Cardiac muscle cell (in vitro differentiated cells and primary cell): ENCODE results near the gene TBC1D17. TPM values are rescaled to one million over a fixed set of nuclear protein-coding genes. Genes with fewer than 3 reads are reported as not detected.

Experiments used
- DNase-seq, 2 donors: peaks; one replicate each; pipeline versions ENCODE4 v3.0.0 to v3.0.0-alpha.2; 2010 to 2017; ENCODE audit warnings: low read depth in 1 of 2, low spot score in 1 of 2
- H3K27ac ChIP-seq: fragments of 200-600 bp; sonication (generic); 2 replicates; pipeline ENCODE4 v1.5.1; 2016
- H3K27me3 ChIP-seq: fragments of 200-600 bp; sonication (generic); 2 replicates; pipeline ENCODE4 v1.6.0; 2016; ENCODE audit warnings: control low read depth
- H3K36me3 ChIP-seq: fragments of 200-600 bp; sonication (generic); 2 replicates; pipeline ENCODE4 v1.5.1; 2016; ENCODE audit warnings: control low read depth
- H3K4me1 ChIP-seq: fragments of 200-600 bp; sonication (generic); 2 replicates; pipeline ENCODE4 v1.8.1; 2017; ENCODE audit warnings: low read depth, mild to moderate bottlenecking, mixed run types
- H3K4me3 ChIP-seq: fragments of 200-600 bp; sonication (generic); 2 replicates; pipeline ENCODE4 v1.5.1; 2016; ENCODE audit warnings: mild to moderate bottlenecking
- H3K9me3 ChIP-seq: fragments of 200-600 bp; sonication (generic); 2 replicates; pipeline ENCODE4 v1.5.1; 2017; ENCODE audit warnings: low read depth, mild to moderate bottlenecking, control low read depth
- CTCF ChIP-seq: IDR thresholded peaks from 2 replicates; pipeline ENCODE4 v1.5.1; 2012; ENCODE audit warnings: low read depth, mild to moderate bottlenecking, low read length
- polyA plus RNA-seq: library from polyadenylated mRNA; unstranded; fragments of >200 nt; fragmentation: Nextera tagmentation; extraction: Ambion mirVana; gene quantifications from 2 replicates; pipeline ENCODE4 v1.2.1, GENCODE V29; 2016
- total RNA-seq: library from RNA; depleted of rRNA; stranded (reverse); fragments of >200 nt; gene quantifications from 2 replicates; pipeline ENCODE4 v1.2.3, GENCODE V29; 2016

Gene TBC1D17
- total and polyA plus RNA-seq, 2 experiments from 2014 or later: 26.8 to 52.5 TPM

DNA sequence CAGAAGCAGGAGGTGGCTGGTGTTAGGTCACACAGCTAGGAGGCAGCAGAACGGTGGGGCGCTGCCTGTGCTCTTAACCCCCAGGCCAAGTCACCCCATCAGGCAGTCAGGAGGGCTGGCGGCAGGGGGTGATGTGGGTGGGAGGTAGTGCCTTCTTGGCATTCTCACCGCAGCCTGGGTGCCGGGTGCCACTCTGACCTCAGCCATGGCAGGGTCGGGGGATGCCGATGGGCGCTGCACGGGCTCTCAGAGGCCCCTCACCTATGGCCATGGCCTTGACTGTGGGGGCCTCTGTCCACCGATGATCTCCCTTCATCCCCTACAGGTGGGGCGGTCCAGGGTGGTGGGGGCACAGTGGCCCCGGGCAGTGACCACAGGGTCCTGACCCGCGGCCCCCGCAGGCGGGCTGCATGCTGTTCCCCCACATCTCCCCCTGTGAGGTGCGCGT, 20.9 kb upstream of the TBC1D17 start:
- no peak for DNase-seq
- H3K9me3 ChIP-seq: no peaks in the 10 kb centered on the region
- peaks cover 49% of the 10 kb centered on the region for H3K36me3 ChIP-seq
- H3K4me3 ChIP-seq: no peak overlapping the region
- peaks cover 10% of the 10 kb centered on the region for H3K4me1 ChIP-seq
- H3K27me3 ChIP-seq: no peaks in the 10 kb centered on the region
- TF ChIP-seq CTCF: no peak
- peak overlapping the region; percentile 72 for H3K27ac ChIP-seq

DNA sequence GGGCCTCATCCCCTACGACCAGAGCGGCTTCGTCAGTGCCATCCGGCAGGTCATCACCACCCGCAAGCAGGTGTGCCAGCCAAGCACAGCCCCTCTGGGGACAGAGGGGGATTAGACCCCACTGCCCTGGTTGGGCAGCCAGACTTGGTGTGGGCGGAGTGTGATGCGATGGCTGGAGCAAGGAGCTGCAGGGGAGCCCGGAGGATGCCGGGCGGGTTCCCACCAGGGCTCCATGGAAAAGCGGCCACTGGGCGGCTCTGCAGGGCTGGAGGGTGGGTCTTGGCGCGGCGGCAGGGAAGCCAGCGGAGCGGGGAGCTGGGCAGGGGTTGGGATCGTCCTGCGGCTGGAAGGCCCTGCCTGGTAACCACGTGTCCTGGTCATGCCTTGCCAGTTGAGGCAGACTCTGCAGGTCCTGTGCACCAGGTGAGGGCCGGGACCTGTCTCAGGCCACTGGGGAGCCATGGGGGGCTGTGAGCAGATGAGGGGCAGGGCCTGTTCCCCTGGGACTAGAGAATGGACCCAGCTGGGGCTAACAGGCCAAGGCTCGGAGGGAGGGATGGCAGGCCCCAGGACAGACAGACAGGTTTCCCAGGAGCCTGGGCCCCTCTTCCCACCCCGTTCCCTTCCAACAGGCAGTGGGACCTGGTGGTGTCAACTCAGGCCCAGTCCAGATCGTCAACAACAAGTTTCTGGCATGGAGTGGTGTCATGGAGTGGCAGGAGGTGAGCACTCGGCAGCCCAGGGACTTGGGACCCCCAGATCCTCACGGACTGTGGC, 20.3 kb upstream of the TBC1D17 start:
- TF ChIP-seq CTCF: no peak
- H3K4me3 ChIP-seq: no peak overlapping the region
- no peaks in the 10 kb centered on the region for H3K27me3 ChIP-seq
- peak overlapping the region; percentile 72 for H3K27ac ChIP-seq
- peaks cover 53% of the 10 kb centered on the region for H3K36me3 ChIP-seq
- DNase-seq: no peak
- peaks cover 12% of the 10 kb centered on the region for H3K4me1 ChIP-seq
- H3K9me3 ChIP-seq: no peaks in the 10 kb centered on the region

- no peak for TF ChIP-seq CTCF
- no peaks in the 10 kb centered on the region for H3K27me3 ChIP-seq
- peaks cover 12% of the 10 kb centered on the region for H3K4me1 ChIP-seq
- no peak overlapping the region for H3K4me3 ChIP-seq
- DNase-seq: no peak
- H3K9me3 ChIP-seq: no peaks in the 10 kb centered on the region
- H3K36me3 ChIP-seq: peaks cover 53% of the 10 kb centered on the region
- H3K27ac ChIP-seq: peak overlapping the region; percentile 72
These were observed 19.7 kb upstream of the TBC1D17 start for GRCh38 chr19:49857838-49858087.

DNA sequence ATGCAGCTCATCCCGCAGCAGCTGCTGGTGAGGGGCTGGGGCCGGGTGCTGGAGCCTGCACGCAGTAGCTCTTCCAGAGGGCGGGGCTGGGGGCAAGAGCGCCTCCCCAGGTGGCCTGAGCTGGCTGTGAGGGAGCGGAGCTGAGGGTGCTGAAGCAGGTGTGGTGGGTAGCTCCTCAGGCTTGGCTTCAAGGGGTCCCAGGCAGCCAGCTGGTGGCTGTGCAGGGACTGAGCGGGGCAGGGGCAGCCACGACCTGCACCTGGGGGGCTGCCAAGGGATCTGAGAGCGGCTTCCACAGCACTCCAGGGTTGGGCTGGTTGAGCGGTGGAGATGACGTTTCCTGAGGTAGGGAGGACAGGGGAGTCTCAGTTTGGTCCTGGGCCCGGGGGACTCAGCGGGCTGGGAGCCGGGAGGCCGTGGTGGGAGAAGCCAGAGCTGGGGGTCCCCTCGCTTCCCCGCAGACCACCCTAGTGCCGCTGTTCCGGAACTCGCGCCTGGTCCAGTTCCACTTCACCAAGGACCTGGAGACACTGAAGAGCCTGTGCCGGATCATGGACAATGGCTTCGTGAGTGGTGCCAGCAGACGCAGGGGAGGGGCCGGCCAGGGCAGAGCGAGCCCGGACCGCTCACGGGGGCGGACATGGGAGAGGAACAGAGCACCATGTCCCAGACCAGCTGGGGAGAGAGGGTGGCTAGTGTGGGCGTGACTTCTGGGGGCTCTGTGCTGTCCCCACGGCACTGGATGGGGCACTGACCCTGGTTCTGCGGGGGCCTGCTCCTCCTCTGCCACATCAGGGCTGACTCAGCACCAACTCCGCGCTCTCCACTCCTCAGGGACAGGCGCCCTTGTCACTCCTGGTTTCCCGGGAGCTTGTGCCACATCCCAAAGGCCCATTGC, 19.2 kb upstream of the TBC1D17 start:
- TF ChIP-seq CTCF: no peak
- Histone ChIP-seq H3K4me3 (no peak overlapping the region), H3K36me3 (peaks cover 53% of the 10 kb centered on the region), H3K27ac (peak overlapping the region; percentile 72), H3K27me3 (no peaks in the 10 kb centered on the region), H3K4me1 (peaks cover 12% of the 10 kb centered on the region), H3K9me3 (no peaks in the 10 kb centered on the region)
- no peak for DNase-seq

GRCh38 chr19:49859682-49860335, 17.7 kb upstream of the TBC1D17 start:
- Histone ChIP-seq H3K27me3 (no peaks in the 10 kb centered on the region), H3K9me3 (no peaks in the 10 kb centered on the region), H3K36me3 (peaks cover 53% of the 10 kb centered on the region), H3K27ac (peak overlapping the region; percentile 82), H3K4me1 (peaks cover 12% of the 10 kb centered on the region), H3K4me3 (no peak overlapping the region)
- TF ChIP-seq CTCF: no peak
- DNase-seq: no peak
